ENCODE data around the gene TBP.

GRCh38 chr6:170542031-170542719 lies 12.0 kb upstream of the TBP start:
- TF ChIP-seq BACH2 (CRISPR knock-in tag; IDR thresholded peaks at IDR 0.05; ENCODE audit: borderline replicate concordance) (no peak), TCF4 (CRISPR knock-in tag; IDR thresholded peaks at IDR 0.05; ENCODE audit: borderline replicate concordance) (no peak), CSDC2 (CRISPR knock-in tag; IDR thresholded peaks at IDR 0.05) (no peak), PATZ1 (CRISPR knock-in tag; IDR thresholded peaks at IDR 0.05; ENCODE audit: borderline replicate concordance) (no peak), ZNF565 (CRISPR knock-in tag; conservative IDR thresholded peaks at IDR 0.05; ENCODE audit: low read depth) (no peak), PPARA (CRISPR knock-in tag; IDR thresholded peaks at IDR 0.05; ENCODE audit: borderline replicate concordance) (no peak), OSR1 (CRISPR knock-in tag; IDR thresholded peaks at IDR 0.05) (no peak), ARNTL (CRISPR knock-in tag; IDR thresholded peaks at IDR 0.05; ENCODE audit: borderline replicate concordance, low read depth) (no peak), ESRRG (CRISPR knock-in tag; IDR thresholded peaks at IDR 0.05) (no peak), SNAI2 (CRISPR knock-in tag; IDR thresholded peaks at IDR 0.05) (no peak)
- TF ChIP-seq, protein P1, sequence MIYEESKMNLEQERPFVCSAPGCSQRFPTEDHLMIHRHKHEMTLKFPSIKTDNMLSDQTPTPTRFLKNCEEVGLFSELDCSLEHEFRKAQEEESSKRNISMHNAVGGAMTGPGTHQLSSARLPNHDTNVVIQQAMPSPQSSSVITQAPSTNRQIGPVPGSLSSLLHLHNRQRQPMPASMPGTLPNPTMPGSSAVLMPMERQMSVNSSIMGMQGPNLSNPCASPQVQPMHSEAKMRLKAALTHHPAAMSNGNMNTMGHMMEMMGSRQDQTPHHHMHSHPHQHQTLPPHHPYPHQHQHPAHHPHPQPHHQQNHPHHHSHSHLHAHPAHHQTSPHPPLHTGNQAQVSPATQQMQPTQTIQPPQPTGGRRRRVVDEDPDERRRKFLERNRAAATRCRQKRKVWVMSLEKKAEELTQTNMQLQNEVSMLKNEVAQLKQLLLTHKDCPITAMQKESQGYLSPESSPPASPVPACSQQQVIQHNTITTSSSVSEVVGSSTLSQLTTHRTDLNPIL (CRISPR knock-in tag; IDR thresholded peaks at IDR 0.05; ENCODE audit: low read depth): no peak

All from SK-N-SH treated with all-trans-retinoic acid at 6 μM for 48 hours (cell line).